GM13977 (cell line): Measurements from ENCODE around the gene TMPO.
"Not testable (repeated sequence)": the region's sequence is repeated elsewhere in the genome, so short reads cannot be mapped to it uniquely, and the experiment has no call there.

Experiments
- DNase-seq: peaks from one replicate; pipeline ENCODE4 v3.0.0; 2012; ENCODE audit warnings: low spot score
- in situ Hi-C: fragments of 300-500 bp; cut with MboI; formaldehyde crosslinking; loops from one replicate; pipeline ENCODE4 v1.12.0; 2022; ENCODE audit warnings: low sequenced_read_pairs, low pct_unique_long_range_greater_than_20kb, mixed read lengths, inconsistent platforms; ENCODE audit not compliant: unreplicated experiment
- TF ChIP-seq, protein P1 (sequence below): IDR thresholded peaks from 2 replicates; pipeline ENCODE4 v1.5.1; 2012; ENCODE audit warnings: mild to moderate bottlenecking, control low read depth; ENCODE audit not compliant: insufficient read depth; ENCODE audit errors: extremely low read depth, missing control alignments

Gene TMPO

DNA sequence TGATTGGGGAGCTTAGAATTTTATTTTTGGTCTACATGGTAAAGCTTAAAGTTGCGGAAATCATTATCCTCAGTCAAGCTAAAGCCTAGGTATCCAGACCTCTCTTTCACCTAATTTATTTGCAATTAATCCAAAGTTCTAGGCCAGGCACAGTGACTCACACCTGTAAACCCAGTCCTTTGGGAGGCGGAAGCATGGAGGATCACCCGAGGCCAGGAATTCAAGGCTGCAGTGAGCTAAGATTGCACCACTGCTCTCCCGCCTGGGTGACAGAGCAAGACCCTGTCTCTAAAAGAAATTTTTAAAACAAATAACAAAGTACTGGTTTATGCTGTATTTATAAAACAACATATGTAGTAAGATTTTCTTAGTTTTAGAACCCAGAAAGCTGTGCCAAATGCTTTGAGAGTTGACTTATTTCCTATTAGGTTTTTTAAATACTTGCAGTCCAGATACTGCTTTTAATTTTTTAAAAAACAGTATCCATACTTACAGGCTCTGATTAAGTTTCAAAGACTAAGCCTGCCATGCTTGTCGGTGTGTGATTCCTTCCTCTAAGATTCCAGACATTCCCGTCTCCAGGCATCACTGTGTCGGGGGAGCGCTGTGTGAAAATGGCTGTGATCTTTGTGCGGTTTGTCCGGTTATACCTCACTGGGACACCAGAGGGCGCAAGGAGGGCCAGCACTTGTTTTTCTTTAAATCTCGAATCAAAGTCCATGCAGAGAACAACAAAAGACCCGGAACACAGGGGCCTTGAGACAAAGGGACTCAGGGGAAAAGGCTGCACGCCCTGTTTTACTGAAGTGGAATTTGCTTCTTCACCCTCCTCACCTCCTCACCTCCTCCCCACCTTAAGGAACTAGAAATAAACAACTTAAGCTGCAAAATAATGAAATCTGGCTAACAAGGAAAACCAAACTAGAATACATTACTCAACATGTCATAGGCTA, 24.6 kb upstream of the TMPO start:
- DNase-seq, result peak; percentile 62
- in situ Hi-C loops, result no loop called here
- TF ChIP-seq, protein P1, sequence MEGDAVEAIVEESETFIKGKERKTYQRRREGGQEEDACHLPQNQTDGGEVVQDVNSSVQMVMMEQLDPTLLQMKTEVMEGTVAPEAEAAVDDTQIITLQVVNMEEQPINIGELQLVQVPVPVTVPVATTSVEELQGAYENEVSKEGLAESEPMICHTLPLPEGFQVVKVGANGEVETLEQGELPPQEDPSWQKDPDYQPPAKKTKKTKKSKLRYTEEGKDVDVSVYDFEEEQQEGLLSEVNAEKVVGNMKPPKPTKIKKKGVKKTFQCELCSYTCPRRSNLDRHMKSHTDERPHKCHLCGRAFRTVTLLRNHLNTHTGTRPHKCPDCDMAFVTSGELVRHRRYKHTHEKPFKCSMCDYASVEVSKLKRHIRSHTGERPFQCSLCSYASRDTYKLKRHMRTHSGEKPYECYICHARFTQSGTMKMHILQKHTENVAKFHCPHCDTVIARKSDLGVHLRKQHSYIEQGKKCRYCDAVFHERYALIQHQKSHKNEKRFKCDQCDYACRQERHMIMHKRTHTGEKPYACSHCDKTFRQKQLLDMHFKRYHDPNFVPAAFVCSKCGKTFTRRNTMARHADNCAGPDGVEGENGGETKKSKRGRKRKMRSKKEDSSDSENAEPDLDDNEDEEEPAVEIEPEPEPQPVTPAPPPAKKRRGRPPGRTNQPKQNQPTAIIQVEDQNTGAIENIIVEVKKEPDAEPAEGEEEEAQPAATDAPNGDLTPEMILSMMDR, result peak; percentile 89

DNA sequence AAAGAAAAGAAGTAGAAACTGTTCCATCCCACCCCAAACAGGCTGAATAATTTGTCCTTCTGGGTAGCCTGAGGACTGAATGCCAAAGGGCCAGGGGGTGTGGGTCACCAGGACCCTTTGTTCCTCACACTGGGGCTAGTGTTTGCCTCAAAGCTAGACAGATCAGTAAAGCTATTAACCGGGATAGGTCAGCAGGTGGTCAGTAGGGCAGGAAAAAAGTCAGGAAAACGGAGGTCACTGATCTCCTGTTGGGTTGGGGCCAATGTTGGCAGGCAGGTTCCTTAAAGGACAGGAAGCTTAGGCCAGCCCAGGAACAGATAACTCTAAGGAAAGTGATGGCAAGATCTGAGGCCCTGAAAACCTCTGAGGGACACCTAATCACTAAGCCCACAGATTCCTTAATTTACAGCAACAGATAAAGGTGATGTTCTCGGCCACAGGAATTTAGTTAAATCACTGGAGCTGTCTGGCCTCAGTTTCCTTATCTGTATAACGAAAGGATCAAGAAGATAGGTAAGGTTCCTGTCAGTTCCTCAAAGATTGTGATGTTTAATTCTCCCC, 22.7 kb upstream of the TMPO start:
- in situ Hi-C loops, result no loop called here
- TF ChIP-seq, protein P1, result no peak
- DNase-seq, result no peak

DNA sequence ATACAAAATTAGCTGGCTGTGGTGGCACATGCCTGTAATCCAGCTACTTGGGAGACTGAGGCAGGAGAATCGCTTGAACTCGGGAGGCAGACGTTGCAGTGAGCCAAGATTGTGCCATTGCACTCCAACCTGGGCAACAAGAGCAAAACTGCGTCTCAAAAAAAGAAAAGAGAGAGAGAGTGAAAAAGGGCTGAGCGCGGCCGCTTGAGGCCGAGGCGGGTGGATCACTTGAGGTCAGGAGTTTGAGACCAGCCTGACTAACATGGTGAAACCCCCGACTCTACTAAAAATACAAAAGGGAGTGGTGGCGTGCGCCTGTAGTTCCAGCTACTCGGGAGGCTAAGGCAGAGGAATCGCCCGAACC, 14.1 kb upstream of the TMPO start:
- in situ Hi-C loops, DNase-seq: not testable (repeated sequence)

GRCh38 chr12:98503342-98503591, 12.1 kb upstream of the TMPO start:
- peak; percentile 73 for DNase-seq
- TF ChIP-seq, protein P1, result no peak
- in situ Hi-C loops, result no loop called here

DNA sequence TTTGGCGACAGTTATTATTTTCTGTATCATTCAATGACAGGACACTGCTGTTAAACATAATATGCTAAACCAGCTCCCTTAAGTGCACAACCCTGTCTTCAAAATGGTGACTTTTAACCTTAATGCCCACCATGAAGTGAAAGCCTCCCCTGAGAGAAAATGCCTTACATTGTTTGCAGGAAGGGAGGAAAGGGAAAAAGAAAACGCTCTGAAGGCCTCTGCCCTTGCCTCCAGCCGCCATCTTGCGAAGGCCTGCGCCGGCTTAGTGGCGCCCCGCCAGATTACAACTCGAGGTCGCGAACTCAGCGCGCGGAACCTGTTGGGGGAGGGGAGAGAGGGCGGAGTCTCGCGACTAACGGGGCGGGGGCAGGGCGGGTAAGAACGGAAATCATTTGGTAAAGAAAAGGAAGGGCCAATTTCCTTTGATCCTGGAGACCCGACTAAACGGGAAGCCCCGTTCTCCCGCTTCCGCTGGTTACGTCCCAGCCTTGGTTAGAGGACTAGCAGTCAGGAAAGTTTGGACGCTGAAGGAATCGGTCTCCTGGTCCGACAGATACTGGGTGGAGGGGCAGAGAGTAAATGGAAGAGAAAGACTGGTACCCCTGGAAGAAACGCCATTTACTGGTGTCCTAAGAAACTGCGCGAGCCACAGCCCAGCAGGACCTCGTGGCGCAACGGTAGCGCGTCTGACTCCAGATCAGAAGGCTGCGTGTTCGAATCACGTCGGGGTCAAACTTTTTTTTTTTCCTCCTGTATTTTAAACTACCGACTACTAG, 11.6 kb upstream of the TMPO start:
- in situ Hi-C loops, result no loop called here
- peak; percentile 77 for DNase-seq
- TF ChIP-seq, protein P1, result no peak

DNA sequence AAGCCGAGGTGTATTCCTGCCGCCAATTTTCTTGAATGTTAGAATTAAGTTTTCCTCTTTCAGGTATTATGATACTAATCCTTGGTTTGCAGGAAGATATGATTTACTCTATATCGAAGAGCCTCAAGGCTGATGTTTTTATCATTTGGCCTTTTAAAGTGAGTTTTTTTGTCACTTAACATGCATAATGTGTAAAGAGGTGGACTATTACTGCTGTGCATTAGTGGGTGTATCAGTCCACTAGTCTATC, 11.1 kb upstream of the TMPO start:
- no peak for DNase-seq
- TF ChIP-seq, protein P1, result no peak
- in situ Hi-C loops, result no loop called here

DNA sequence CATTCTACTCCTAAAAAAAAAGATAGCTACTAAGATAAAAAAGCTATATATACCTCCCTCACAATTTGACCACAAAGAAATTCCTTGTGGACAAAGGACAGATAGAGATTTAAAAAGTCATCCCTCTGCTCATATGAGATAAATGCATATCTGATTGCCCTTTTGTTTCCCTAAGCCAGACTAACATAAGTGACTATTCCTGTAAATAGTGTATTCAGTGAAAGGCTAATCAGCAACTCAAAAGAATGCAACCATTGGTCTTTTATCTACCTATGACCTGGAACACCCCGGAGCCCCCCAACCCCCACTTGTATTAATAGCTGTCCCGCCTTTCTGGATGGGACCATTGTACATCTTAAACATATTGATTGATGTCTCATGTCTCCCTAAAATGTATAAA, 6.3 kb upstream of the TMPO start:
- no peak for DNase-seq
- TF ChIP-seq, protein P1, result no peak
- in situ Hi-C loops, result no loop called here

GRCh38 chr12:98511806-98512205, 3.6 kb upstream of the TMPO start:
- in situ Hi-C loops, DNase-seq: not testable (repeated sequence)
